Measurements from ENCODE around the gene PASK. TPM values are rescaled to one million over a fixed set of nuclear protein-coding genes. Genes with fewer than 3 reads are reported as not detected.

Gene PASK
- total RNA-seq, 1 experiment from 2014 or later, result 21.1 TPM

- DNase-seq, result no peak
- Mint-ChIP-seq H3K4me1 (ENCODE audit: low read depth, unreplicated experiment) (no peaks in the 10 kb centered on the region), H3K27ac (ENCODE audit: unreplicated experiment) (no peak overlapping the region), H3K4me3 (ENCODE audit: unreplicated experiment) (no peak overlapping the region), H3K36me3 (ENCODE audit: insufficient read depth, unreplicated experiment) (no peaks in the 10 kb centered on the region), H3K27me3 (ENCODE audit: insufficient read depth, unreplicated experiment) (no peaks in the 10 kb centered on the region), H3K9me3 (ENCODE audit: unreplicated experiment) (no peaks in the 10 kb centered on the region)
- ChIA-PET POLR2A (no interaction called here), CTCF (no interaction called here)
- Histone ChIP-seq H3K36me3 (ENCODE audit: control insufficient read depth, insufficient read depth, low read length) (no peaks in the 10 kb centered on the region), H3K27me3 (replicated peaks; ENCODE audit: control insufficient read depth, insufficient read depth, low read length) (no peaks in the 10 kb centered on the region), H3K4me1 (no peaks in the 10 kb centered on the region), H3K4me3 (ENCODE audit: low read depth, low read length) (no peak overlapping the region), H3K9me3 (no peaks in the 10 kb centered on the region)
- TF ChIP-seq CTCF (IDR thresholded peaks at IDR 0.05; ENCODE audit: insufficient read depth in 1 of 2, low read depth in 1 of 2, low read length in 1 of 2, severe bottlenecking in 1 of 2, unreplicated experiment in 1 of 2), result no peak
- intact Hi-C loops (cut with micrococcal nuclease; ENCODE audit: unreplicated experiment), result no loop called here
- BruUV-seq (replicated peaks), result no TSS peak
Measured at GRCh38 chr2:241081190-241081642, 68.1 kb downstream of the PASK start.

GRCh38 chr2:241080405-241081189 lies 68.7 kb downstream of the PASK start:
- no peaks in the 10 kb centered on the region for H3K9me3 ChIP-seq
- H3K9me3 Mint-ChIP-seq (ENCODE audit: unreplicated experiment), result no peaks in the 10 kb centered on the region
- no peak overlapping the region for H3K4me3 ChIP-seq (ENCODE audit: low read depth, low read length)
- no peaks in the 10 kb centered on the region for H3K27me3 Mint-ChIP-seq (ENCODE audit: insufficient read depth, unreplicated experiment)
- POLR2A ChIA-PET, result no interaction called here
- intact Hi-C loops (cut with micrococcal nuclease; ENCODE audit: unreplicated experiment), result no loop called here
- TF ChIP-seq CTCF (IDR thresholded peaks at IDR 0.05; ENCODE audit: insufficient read depth in 1 of 2, low read depth in 1 of 2, low read length in 1 of 2, severe bottlenecking in 1 of 2, unreplicated experiment in 1 of 2), result no peak
- no TSS peak for BruUV-seq (replicated peaks)
- no peak overlapping the region for H3K27ac Mint-ChIP-seq (ENCODE audit: unreplicated experiment)
- DNase-seq, result no peak
- H3K4me1 Mint-ChIP-seq (ENCODE audit: low read depth, unreplicated experiment), result no peaks in the 10 kb centered on the region
- no peaks in the 10 kb centered on the region for H3K27me3 ChIP-seq (replicated peaks; ENCODE audit: control insufficient read depth, insufficient read depth, low read length)
- H3K36me3 ChIP-seq (ENCODE audit: control insufficient read depth, insufficient read depth, low read length), result no peaks in the 10 kb centered on the region
- CTCF ChIA-PET, result no interaction called here
- H3K36me3 Mint-ChIP-seq (ENCODE audit: insufficient read depth, unreplicated experiment), result no peaks in the 10 kb centered on the region
- no peaks in the 10 kb centered on the region for H3K4me1 ChIP-seq
- H3K4me3 Mint-ChIP-seq (ENCODE audit: unreplicated experiment), result no peak overlapping the region

- H3K27ac Mint-ChIP-seq (ENCODE audit: unreplicated experiment), result no peak overlapping the region
- H3K27me3 ChIP-seq (replicated peaks; ENCODE audit: control insufficient read depth, insufficient read depth, low read length), result no peaks in the 10 kb centered on the region
- H3K9me3 Mint-ChIP-seq (ENCODE audit: unreplicated experiment), result no peaks in the 10 kb centered on the region
- peaks cover 6% of the 10 kb centered on the region for H3K27me3 Mint-ChIP-seq (ENCODE audit: insufficient read depth, unreplicated experiment)
- TF ChIP-seq CTCF (IDR thresholded peaks at IDR 0.05; ENCODE audit: insufficient read depth in 1 of 2, low read depth in 1 of 2, low read length in 1 of 2, severe bottlenecking in 1 of 2, unreplicated experiment in 1 of 2), result no peak
- no peaks in the 10 kb centered on the region for H3K36me3 ChIP-seq (ENCODE audit: control insufficient read depth, insufficient read depth, low read length)
- H3K4me3 Mint-ChIP-seq (ENCODE audit: unreplicated experiment), result no peak overlapping the region
- H3K4me1 Mint-ChIP-seq (ENCODE audit: low read depth, unreplicated experiment), result no peaks in the 10 kb centered on the region
- H3K36me3 Mint-ChIP-seq (ENCODE audit: insufficient read depth, unreplicated experiment), result peaks cover 4% of the 10 kb centered on the region
- CTCF ChIA-PET, result no interaction called here
- no peak for DNase-seq
- POLR2A ChIA-PET, result no interaction called here
- no peak overlapping the region for H3K4me3 ChIP-seq (ENCODE audit: low read depth, low read length)
- intact Hi-C loops (cut with micrococcal nuclease; ENCODE audit: unreplicated experiment), result no loop called here
- no peaks in the 10 kb centered on the region for H3K9me3 ChIP-seq
- H3K4me1 ChIP-seq, result no peaks in the 10 kb centered on the region
- BruUV-seq (replicated peaks), result no TSS peak
Measured at GRCh38 chr2:241074901-241075540, 74.3 kb downstream of the PASK start.

Measured in Caco-2 (cell line).